HG02852 (cell line): ENCODE results near the gene BTNL8.

Experiments
- ATAC-seq: cut with Tn5 transposase; IDR thresholded peaks from one replicate; pipeline ENCODE4 v1.9.1; 2021; ENCODE audit warnings: mild to moderate bottlenecking, moderate library complexity; ENCODE audit not compliant: unreplicated experiment

The BTNL8 gene

DNA sequence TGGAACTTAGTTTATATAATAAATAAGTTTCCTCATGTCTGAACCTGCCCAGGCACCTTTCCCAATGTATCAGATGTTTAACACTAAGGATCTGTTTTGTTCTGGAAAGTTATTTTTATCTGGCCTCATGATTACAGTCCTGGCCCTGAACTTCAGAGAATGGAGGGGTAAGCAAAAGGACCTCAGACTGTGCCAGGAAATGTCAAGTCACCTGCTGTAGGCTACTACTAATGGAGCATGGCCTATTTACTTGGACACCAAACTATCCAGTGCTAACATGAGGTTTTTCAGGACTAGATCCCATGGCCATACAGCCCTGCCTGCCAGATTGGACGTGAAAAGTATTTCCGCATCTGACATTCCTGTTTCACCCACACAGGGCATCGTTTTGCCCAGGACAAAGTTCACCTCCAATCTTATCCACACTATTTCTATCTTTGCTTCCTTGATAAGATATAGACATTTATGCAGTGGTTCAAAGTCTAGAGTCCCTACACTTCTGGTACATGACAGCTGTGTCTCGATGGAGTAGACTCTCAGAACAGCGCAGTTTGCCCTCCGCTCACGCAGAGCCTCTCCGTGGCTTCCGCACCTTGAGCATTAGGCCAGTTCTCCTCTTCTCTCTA, at the start of gene BTNL8:
Gene BTNL8, plus strand, starts transcription at position 539 of the 626 bp plus-strand sequence. CDS start 152 bp downstream, outside the sequence.
- ATAC-seq: no peak

DNA sequence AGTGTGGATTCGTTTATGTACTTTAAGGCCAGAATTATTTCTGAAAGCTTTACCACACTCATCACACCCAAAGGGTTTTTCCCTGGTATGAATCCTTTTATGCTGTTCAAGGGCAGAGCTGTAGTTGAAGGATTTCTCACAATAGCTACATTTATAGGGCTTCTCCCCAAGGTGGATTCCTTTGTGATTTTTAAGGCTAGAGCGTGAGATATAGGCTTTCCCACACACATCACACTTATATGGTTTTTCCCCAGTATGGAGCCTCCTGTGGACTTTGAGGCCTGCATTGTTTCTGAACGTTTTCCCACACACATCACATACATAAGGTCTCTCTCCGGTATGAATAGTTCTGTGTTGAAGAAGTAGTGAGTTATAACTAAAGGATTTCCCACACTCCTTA, 49.1 kb upstream of the BTNL8 start:
- no peak for ATAC-seq

- no peak for ATAC-seq
Measured at GRCh38 chr5:180850434-180851078, 48.4 kb upstream of the BTNL8 start.

GRCh38 chr5:180852495-180852894, 46.5 kb upstream of the BTNL8 start:
- no peak for ATAC-seq

- ATAC-seq: no peak
Measured at GRCh38 chr5:180853121-180853847, 45.7 kb upstream of the BTNL8 start.

DNA sequence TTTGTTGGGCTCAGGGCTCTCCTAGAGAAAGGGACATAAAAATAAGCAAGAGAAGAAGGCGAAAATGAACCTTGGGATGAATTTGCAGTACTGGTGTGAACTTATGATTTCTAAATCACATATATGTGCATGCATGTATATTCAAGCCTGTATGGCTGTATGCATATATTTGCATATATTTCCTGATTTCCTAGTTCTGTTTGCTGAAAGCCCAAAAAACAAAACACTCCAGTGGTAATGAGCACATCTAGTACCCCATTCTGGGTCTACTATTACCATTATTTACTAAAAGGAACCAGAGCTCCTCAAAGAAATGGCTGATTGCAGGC, 45.1 kb upstream of the BTNL8 start:
- ATAC-seq: no peak

DNA sequence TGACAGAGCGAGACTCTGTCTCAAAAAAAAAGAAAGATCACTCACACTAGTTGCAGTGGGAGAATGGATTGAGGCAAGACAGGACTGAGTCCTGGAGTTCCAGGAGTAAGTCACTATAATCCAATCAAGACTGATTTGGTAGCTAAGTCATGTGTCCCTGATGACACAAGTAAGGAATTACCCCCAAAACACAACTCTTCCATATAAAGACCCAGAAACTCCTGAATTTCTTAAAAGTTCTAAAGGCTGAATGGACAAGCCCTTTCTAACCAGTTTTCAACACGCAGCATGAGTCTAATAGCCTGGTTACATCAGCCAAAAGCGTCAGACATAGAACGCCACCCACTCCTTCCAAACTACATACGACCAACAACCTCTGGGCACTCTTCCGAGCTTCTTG, 40.4 kb upstream of the BTNL8 start:
- ATAC-seq: no peak

DNA sequence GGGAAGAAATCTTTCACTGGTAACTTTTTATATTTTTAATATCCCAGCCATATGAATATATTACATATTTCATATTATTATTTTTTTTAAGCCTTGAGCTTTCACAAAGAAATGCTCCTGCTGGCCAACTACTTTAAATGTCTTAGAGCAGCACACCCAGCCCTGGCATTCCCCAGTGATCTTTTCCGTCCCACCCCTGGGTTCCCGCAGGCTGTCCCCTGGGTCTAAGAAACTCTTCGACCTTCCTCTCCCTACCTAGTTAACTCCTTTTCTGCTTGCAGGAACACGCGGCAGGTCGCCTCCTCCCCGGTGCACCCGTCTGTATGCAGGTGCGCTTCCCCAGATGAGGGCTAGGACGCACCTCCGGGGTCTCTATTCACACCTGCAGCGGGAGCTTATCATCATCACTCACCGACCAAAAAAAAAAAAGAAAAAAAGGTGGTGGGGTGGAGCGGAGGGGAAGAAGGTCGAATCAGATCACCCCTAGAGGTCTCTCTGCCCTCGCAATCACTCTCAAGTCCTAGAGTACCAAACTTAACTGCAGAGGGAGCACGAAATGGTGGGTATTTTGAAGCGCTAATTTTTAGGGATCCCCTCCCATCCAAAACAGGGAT, 38.6 kb upstream of the BTNL8 start:
- peak; percentile 53 for ATAC-seq

- peak; percentile 83 for ATAC-seq
Measured at GRCh38 chr5:180860887-180861822, 37.8 kb upstream of the BTNL8 start, which contains the start of gene ZFP62. Gene ZFP62 (minus strand): TSS chr5:180861276. CDS start chr5:180861219, 57 bp downstream.

GRCh38 chr5:180862645-180863044, 36.3 kb upstream of the BTNL8 start:
- ATAC-seq: no peak

DNA sequence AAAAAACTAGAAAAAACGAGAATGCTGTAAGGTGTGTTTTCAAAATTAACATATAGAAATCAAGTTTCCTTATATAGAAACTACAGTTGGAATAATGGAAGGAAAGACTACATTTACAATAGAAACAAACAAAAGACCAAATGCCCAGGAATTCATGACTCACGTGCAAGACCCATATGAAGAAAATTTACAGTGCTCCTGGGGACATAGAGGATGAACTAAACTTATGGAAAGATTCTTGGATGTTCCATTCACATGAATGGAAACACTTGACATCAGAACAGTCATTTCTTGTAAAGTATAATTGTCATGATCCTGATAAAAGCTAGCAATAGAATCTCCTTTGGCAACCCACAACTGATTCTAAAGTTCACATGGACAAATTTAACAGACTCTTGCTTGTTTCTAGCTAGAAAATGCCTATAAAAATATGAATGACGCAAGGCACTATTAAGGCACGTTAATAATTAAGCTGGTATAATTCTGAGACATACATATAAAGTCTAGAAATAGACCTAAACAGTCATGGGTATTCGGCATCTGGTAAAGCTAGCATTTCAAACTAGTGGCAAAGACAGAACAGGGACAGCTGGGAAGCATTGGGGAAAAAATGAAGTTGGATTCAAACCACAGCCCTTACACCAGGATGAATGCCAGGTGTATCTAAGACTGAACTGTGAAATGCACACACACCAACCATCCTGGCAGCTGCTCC, 32.8 kb upstream of the BTNL8 start:
- ATAC-seq: no peak

DNA sequence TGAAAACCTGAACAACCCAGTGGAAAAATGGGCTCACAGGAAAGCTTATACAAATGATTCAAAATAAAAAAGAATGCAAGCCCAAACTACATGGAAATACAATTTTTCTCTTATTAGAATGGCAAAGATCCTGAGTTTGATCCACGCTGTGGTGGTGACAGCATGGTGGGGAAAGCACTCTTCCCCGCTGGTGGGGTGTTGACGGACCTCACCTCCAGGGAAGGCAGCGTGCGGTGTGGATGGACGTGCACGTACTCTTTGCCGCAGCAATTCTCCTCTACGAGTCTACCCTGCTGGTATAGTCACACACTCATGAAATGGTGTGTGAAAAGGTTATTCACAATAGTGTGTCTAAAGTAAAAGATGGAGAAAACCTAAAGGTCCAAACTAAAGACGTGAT, 32.0 kb upstream of the BTNL8 start:
- ATAC-seq: no peak

DNA sequence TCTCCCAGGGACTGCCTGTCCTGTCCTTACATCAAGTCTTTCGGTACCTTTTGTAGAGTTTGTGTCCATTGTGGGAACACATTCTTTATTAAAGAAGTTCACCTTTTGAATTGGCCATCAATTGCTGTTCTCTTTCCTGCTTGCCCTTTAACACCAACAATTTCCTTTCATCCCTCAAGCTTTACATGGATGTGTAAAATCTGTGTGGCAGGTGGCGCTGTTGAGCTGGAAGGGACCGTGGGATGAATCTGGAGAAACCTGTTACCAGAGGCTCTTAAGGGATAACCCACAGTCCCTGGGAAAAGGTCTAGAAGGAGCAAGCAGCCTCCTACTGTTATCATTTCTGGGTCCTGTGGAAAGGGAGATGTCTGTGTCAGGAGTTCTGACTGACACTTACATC, 30.0 kb upstream of the BTNL8 start:
- no peak for ATAC-seq

DNA sequence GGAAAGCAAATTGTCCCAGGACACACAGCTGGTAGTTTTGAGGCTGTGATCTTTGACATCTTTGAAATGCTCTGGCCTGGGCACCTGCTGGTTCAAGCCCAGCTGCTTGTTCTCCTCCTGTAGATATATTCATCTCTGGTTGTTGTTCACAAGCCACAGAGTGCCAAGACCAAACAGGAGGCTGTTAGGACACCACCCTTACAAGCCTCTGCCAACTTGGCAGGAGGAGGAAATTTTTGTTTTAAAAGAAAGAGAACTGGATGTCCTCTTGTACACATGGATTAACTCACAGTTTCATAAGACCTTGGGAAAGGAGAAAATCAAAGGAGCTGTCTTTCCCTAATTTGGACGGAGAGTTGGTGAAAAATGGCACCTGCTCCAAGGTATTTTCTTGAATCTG, 29.4 kb upstream of the BTNL8 start:
- ATAC-seq: no peak

DNA sequence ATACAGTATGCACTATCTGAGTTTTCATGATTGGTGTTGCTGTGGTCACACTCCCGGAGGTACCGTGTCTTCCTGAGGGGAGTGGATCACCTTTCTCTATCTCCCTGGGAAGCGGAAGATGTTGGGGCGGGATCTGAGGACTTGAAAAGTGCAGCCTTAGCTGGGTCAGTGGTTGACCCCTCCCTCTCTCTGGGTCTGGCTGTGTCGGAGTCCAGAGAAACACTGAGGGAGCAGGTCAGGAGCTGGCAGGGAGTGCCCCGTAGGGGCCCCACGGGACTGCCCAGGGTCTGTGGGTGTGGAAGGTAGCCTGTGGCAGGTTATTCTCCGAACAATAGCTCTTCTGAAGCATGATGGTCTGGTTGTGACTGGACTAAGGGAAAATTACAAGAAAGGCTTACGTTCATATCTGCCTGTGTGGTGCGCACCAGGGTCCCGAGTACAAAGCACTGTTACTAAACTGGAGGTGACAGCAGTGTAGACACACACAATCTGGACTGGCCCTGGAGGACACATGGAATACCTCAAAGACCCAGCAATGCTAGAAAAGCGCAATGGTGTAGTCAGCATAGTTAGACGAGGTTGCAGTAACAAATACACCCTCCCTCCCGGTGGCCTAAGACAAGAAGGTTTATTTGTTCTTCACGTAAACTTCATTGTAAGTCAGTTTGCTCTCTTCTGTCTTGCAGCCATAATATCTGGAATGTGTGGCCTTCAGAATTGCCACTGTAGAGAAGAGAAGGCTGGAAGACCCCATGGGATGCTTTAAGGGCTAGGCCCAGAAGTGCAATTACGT, 28.5 kb upstream of the BTNL8 start:
- no peak for ATAC-seq

DNA sequence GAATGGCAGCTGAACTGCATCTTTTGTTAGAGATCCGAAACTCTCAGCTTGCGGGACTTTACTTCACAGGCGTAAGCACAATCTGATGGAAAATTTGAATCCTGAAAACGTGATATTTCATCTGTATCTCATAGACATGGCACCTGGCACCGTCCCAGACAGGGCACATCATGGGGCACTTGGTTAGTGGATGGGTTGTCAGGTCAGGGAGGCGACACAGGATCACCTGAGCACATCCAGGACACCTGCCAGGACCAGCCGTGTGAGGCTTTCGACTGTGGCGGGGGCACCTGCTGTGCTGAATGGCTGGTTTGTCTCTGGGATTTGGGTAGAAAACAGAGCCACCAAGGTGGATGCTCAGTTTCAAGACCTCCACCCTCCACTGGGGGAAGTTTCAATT, 26.5 kb upstream of the BTNL8 start:
- no peak for ATAC-seq

DNA sequence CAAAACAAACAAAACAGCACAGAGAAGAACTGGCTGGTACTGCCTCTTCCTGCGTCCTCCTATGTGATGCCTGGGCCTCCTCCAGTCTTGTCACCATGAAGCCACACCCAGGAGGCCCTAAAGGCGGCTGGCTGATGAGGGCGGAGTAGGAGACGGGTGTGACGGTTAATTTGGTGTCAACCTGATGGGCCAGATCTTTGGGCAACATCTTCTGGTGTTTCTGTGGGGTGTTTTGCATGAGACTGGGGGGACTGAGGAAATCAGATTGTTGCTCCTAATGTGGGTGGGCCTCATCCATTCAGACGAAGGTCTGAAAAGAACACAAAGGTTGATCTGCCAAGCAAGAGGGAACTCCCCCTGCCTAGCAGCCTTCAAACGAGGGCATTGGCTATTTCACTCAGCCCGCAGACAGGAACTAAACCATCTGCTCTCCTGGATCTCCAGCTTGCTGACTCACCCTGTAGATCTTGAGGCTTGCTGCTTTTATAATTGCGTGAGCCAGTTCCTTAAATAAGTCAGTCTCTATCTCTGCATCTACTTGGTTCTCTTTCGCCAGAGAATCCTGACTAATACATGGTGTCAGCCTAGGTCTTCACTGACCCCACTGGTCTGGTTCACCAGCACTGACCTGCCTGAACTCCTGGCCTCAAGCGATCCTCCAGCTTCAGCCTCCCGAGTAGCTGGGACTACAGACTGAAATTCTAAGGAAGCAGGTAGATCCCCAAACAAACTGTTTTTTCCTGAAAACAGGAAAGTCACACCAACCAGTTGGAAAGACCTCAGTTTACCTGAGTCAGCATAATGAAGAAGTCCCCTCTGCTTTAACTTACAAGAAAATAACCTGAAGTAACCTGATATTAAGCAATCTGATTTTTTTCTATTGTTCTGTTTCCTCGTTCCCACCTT, 25.1 kb upstream of the BTNL8 start:
- no peak for ATAC-seq
